DMS153 treated with DMSO at 0.1 percent for 48 hours (cell line): Measurements from ENCODE around the gene SPATS1.

Experiments
- DNase-seq: peaks from one replicate; lab custom pipeline; 2025; ENCODE audit not compliant: unreplicated experiment; lab: John Stamatoyannopoulos, UW

SPATS1 gene, protein sequence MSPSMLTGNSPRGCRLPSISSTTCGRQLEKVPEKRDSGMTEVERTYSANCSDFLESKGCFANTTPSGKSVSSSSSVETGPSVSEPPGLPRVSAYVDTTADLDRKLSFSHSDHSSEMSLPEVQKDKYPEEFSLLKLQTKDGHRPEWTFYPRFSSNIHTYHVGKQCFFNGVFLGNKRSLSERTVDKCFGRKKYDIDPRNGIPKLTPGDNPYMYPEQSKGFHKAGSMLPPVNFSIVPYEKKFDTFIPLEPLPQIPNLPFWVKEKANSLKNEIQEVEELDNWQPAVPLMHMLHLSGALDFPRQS

DNA sequence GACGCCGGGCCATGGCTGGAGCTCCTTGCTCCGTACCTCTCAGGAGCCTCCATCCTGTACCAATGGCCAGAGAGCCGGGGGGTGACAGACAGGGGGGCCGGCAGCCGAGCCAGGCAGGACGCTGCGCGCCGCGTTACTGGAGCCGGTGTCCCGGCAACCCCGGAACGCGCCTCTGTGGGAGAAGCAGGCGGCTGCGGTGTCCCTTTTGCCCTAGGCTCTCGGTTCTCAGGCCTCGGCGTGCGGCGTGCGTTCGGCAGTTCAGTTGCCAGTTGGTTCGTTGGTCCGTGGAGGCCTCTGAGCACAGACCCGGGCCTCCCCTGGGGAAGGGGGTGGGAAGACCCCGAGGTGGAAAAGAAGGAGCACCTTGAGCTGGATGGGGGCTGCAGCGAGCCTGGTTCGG lies at the start of gene SPATS1:
TSS of gene SPATS1 (plus strand) at position 162 of the 400 bp plus-strand sequence. CDS start 446 bp downstream, outside the sequence.
- no peak for DNase-seq

GRCh38 chr6:44292661-44293365 lies 49.6 kb upstream of the SPATS1 start:
- no peak for DNase-seq

DNA sequence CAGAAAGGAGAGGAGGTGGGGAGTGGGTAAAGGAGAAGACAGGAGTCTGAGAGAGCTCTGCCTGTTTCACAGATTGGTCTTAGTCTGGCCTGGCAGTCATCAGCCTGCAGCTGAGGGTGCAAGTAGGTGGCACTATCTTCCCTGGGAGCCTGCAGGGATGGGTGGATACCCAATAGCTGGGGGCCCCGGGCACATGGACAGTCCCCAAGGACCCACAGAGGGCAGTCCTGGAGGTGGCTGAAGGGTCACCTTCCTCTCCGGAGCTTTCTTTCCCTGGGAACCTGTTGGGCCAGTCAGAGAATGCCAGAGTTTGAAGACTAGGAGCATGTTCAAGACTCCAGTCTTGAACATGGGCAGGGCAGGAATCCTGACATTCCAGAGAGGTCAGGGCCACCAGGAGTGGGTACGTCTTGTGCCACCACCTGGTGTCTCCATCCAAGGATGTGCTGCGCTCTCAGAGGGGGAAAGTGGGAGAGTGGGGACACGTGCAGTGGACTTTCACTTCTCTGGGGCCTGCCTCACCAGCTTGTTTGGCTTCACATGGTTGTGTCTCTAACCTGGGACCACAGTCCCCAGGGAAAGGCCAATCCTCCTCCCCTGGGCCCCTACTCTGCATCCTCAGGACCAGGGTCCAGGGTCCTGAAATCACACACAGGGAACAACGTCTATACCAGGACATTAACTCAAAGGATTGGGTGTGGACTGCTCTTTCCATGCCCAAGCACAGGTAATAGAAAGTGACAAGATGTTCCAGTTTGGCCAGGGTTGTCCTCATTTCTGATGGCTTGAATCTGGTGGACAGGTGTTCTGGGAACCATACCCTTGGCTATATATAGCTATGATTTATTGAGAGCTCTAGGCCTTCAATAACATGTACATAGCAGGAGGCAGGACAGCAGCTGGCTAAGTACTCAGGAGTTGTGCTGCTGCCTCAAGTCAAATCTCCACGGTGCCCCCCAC lies 47.3 kb upstream of the SPATS1 start:
- DNase-seq = no peak

GRCh38 chr6:44297063-44298038 lies 45.1 kb upstream of the SPATS1 start:
- DNase-seq = peak; percentile 3

DNA sequence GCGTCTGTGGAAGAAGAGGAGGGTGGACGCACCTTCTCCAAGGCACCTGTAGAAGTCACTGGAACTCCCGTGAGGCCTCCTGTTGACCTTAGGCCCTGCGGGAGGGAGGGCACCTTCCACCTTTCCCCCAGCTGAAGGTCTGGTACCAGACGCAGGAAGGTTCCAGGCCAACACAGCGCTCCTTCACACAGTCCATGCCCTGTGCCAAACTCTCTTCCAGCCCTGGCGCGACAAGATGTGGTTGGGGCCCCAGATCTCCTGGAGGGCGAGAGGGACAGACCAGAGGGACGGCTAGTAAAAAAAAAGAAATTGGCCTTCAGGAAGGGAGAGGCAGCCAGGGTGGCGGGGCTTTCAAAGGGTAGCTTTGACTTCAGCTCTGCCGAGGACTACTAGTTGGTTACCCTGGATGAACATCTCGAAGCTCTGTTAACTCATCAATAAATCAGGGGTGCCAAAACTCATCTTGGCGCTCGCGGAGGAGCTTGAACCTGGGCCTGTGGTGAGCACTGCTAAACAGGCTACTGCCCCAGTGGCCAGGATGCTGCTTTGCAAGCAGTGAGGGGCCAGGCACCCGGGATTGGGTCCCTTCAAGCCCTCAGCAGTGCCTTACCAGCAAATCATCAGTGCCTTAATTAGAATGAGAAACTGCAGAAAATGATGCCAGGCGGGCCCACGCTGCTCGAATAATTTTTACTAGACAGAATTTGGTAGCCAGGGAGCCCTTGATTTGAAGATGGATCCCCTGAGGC lies 44.2 kb upstream of the SPATS1 start:
- DNase-seq = no peak

DNA sequence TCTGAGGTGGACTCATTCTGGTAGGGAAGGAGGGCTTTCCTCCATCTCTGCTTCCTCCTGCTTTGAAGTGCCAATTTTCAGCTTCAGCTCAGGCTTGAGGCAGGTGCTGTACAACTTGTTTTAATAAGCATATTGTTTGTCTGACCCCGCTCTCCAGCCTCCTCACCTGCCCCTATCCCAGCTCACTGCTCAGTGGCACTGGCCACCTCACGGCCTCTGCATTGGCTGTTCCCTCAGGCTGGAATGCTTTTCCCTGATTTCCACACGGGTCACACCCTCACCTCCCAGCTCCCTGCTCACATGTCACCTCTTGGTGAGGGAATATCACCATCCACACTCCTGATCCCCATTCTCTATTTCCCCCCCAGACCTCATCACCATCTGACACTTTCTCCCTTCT lies 43.6 kb upstream of the SPATS1 start:
- DNase-seq = no peak

DNA sequence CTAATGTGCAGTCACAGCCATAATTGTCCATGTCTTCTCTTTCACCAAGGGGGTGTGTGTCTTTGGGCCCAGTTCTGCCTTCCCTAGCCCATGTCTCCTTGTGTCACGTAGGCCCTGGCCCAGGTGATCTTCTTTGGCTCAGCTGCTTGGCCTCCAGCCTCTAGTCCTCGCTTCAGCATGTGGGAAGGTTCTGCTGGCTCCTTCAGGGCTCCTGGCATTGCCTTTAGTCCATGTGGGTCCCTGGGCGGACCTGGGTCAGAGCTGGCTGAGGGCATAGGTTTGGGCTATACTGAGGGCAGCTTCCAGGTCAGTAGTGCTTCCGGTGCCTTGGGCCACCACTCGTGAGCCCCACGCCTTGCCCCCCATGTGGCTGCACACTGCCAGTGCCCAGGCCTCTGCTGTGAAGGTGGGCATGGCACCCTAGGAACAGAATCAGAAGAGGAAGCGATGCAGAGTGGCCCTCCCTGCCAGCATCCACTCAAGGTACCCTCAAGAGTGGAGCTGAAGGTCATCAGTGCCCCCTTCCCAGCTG lies 42.1 kb upstream of the SPATS1 start:
- no peak for DNase-seq

GRCh38 chr6:44301106-44301505 lies 41.3 kb upstream of the SPATS1 start:
- no peak for DNase-seq

DNA sequence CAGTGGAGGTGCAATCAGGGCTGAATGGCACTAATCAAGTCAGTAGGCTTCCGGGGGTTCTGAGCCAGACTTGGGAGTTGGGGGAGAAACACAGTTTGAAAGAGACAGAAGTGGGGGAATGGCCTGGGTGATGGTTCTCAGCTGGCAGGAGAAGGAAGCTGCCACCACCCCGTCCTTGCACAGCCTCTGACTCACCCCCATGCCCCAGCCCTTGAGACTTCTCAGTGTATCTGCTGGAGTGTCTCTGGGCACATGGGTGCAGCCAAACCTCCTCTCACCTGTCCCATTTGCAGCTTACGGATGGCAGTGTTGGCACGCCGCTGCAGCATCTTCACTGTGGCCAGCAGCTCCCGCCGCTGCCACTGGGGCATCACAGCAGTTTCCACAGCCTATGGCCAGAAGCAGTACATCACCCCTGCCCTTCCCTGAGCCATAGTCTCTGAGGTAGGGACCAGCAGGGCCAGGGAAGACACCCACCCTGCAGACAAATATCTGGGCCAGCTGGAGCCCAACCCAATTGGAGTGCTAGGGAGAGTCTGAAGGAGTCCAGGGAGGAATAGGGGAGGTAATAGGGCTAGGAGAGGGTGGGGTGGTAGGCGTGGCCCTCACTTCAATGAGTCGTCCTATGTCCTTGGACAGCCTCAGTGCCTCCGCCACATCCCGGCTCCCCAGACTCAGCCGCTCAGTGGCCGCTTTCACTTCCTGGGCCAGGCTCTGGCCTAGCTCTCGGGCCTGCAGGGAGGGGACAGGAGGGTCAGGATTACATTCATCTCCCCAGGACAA lies 40.5 kb upstream of the SPATS1 start:
- no peak for DNase-seq

GRCh38 chr6:44302856-44303255 lies 39.6 kb upstream of the SPATS1 start:
- no peak for DNase-seq

DNA sequence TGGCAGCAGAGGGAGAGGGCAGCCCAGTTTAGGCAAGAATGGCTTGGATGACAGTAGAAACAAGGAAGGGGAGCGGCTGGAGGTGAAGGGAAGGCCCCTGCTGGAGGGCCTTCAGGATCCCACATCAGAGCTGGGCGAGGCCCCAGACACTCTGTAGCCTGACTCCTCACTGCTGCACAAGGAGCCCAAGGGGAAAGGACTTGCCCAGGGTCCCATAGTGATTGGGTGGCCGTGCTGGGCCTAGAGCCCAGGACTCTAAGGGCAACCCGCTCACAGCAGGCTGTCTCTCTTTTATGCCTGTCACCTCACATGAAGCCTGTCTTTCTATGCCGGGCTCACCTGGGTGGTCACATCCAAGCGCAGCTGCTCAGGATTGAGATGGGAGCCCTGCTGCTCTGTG lies 38.6 kb upstream of the SPATS1 start:
- DNase-seq = no peak

DNA sequence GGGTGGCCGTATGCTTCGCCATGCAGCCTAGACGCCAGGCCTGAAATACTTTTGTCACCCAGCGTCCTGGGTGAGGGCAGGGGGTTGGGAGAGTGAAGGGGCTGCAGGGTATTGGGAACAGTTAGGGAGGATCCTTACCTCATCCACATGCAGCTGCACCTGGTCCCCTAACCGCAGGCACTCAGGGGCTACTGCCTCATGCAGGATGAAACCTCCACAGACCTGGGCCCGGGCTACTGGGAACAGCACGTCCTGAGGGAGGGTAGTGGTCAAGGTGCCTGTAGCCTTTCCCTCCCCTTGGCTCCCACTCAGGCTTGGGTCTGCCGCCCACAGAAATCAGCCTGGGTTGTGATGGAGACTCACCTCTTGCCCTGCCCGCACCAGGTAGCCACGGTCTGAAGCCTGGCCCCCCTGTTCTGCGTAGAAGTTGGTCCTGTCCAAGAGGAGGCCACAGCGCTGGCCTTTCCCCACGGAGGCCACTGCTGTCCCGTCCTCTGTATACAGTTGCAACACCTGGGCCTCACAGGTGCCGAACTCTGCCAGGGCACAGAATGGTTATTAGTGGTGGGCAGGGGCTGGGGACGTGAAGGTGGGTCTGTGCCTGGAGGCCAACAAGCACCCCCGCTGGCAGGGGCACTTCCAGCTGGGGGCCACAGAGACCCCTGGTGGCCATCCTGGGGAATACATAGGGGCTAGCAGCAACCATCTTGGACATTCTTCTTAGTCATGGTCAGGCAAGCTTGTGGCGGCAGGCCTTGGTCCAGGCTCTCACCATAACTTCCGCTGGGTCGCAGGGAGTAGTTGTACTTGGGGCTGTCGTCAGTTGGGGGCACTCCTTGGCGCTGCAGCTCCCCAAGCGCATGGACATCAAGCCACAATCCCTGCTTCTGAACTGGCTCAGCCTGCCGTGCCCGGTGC lies 37.9 kb upstream of the SPATS1 start:
- DNase-seq = no peak

DNA sequence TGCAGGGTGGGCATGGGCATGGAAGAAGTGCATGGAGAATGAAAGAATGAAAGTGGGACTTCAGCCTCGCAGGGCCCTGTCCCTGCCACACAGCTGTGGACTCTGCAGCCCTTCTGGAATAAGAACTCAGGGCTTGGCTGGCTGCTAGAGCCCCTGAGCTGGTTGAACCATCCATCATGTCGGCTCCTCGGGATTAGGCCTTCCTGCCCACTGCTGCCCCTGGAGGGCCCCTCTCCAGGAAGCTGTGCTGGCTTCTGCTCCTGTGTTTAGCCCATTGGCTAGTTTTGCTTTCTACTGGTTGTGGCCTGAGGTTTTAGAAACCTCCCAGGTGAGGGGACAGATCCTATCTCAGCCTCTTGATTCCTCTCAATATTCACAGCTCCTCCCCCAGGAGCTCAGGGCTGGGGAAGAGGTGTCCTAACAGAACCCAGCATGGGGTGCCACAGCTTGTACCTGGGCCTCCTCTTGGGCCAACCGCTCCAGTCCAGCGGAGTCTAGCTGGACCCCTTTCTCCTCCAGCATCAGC lies 37.2 kb upstream of the SPATS1 start:
- DNase-seq = no peak

DNA sequence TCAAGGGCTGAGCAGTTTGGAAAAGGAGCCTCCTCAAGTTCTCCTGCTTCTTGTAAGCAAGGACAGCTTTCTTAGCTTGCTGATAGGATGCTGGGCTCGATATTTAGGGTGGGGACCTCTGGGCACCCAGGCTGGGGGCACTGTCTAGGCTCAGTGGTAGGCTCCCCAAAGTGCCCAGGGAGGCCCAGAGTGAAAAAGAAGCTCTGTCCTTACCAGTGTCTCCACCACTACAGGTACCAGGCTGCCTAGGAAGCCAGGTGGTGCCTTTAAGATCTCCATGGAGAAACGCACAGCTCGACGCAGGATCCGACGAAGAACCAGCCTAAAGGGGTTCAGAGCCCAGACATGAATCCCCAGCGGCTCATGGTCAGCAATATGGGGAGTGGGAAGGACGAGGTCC lies 35.7 kb upstream of the SPATS1 start:
- DNase-seq = no peak

- no peak for DNase-seq
Measured at GRCh38 chr6:44307217-44307616, 35.2 kb upstream of the SPATS1 start.

DNA sequence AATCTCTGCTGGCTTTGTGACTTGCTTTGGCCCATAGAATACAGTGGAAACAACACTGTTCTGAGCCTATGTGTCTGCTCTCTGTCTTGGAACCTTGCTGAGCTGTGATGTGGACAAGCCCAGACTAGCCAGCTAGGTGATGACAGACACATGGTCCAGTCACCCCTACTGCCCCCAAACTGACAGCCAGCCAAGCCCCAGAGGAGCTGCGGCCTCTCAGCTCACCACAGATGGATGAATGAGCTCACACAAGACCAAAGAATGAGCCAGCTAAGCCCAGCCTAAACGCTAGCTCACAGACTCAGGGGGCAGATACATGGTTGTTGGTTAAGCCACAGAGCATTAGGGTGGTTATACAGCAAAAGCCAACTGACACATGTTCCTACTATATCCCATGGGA lies 33.4 kb upstream of the SPATS1 start:
- DNase-seq = no peak

DNA sequence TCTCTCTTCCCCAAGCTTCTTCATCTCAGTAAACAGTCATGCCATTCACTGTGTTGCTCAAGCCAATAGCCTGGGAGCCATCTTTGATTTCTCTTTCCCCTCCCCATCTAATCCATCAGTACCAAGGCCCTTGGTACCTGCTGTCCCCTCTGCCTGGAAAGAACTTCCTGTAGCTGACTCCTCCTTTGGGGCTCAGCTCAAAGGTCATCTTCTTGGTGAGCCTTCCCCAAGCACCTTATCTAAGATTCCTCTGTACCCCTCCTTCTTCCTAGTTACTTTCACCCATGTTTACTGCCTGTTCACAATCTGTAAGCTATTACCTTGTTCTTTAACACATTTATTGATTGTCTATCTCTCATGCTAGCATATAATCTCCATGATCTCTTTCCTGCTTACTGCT lies 32.8 kb upstream of the SPATS1 start:
- DNase-seq = no peak
